Loucy (cell line): ENCODE measurements around the gene STMN3.
"Not testable (repeated sequence)": the region's sequence is repeated elsewhere in the genome, so short reads cannot be mapped to it uniquely, and the experiment has no call there.

Experiments
- H2AFZ ChIP-seq: fragments of 200-600 bp; sonication (generic); 2 replicates; pipeline ENCODE4 v1.6.0; 2016; ENCODE audit warnings: antibody characterized with exemption, mild to moderate bottlenecking, low read length, moderate library complexity
- H3F3A ChIP-seq: fragments of 200-600 bp; 2 replicates; pipeline ENCODE4 v1.6.0; 2016; ENCODE audit warnings: antibody characterized with exemption, low read depth, mild to moderate bottlenecking
- H3K27me3 ChIP-seq: fragments of 200-600 bp; sonication (generic); 2 replicates; pipeline ENCODE4 v1.6.1; 2014; ENCODE audit warnings: low read length, mild to moderate bottlenecking; ENCODE audit not compliant: insufficient read depth, poor library complexity, severe bottlenecking
- H3K36me3 ChIP-seq: fragments of 200-600 bp; sonication (generic); 2 replicates; pipeline ENCODE4 v1.6.1; 2016; ENCODE audit warnings: low read length; ENCODE audit not compliant: insufficient read depth
- H3K4me1 ChIP-seq: fragments of 200-600 bp; sonication (generic); 2 replicates; pipeline ENCODE4 v1.5.1; 2014; ENCODE audit warnings: low read length, mild to moderate bottlenecking; ENCODE audit not compliant: insufficient read depth, poor library complexity, severe bottlenecking
- H3K4me2 ChIP-seq: fragments of 200-600 bp; sonication (generic); 2 replicates; pipeline ENCODE4 v1.6.0; 2014; ENCODE audit warnings: antibody characterized with exemption, low read length, low read depth, mild to moderate bottlenecking; ENCODE audit not compliant: poor library complexity, severe bottlenecking
- H3K4me3 ChIP-seq: fragments of 200-600 bp; sonication (generic); 2 replicates; pipeline ENCODE4 v1.5.1; 2014; ENCODE audit warnings: low read length, mild to moderate bottlenecking, mixed read lengths; ENCODE audit not compliant: poor library complexity, severe bottlenecking
- H3K79me2 ChIP-seq: fragments of 200-600 bp; sonication (generic); 2 replicates; pipeline ENCODE4 v1.6.1; 2014; ENCODE audit warnings: low read length; ENCODE audit not compliant: insufficient read depth
- H3K9ac ChIP-seq: fragments of 200-600 bp; sonication (generic); 2 replicates; pipeline ENCODE4 v1.6.0; 2014; ENCODE audit warnings: mild to moderate bottlenecking, low read depth, low read length, moderate library complexity; ENCODE audit not compliant: poor library complexity, severe bottlenecking
- H3K9me2 ChIP-seq: fragments of 200-600 bp; sonication (generic); replicated peaks from 2 replicates; pipeline ENCODE4 v1.6.1; 2016; ENCODE audit warnings: low read depth, low read length, mixed read lengths
- H3K9me3 ChIP-seq: fragments of 200-600 bp; sonication (generic); 2 replicates; pipeline ENCODE4 v1.6.1; 2014; ENCODE audit warnings: mild to moderate bottlenecking, antibody characterized with exemption, low read length, low read depth; ENCODE audit not compliant: insufficient read depth
- H4K20me1 ChIP-seq: fragments of 200-600 bp; sonication (generic); 2 replicates; pipeline ENCODE4 v1.6.0; 2014; ENCODE audit warnings: antibody characterized with exemption, low read length, mild to moderate bottlenecking; ENCODE audit not compliant: insufficient read depth, poor library complexity, severe bottlenecking
- EZH2phosphoT487 ChIP-seq: fragments of 200-600 bp; IDR thresholded peaks from 2 replicates; pipeline ENCODE4 v1.6.1; 2018; ENCODE audit warnings: antibody characterized with exemption, mild to moderate bottlenecking, moderate library complexity, borderline replicate concordance
- TF ChIP-seq, protein P1 (sequence below): fragments of 200-600 bp; sonication (generic); conservative IDR thresholded peaks from 2 replicates; pipeline ENCODE4 v1.5.1; 2014; ENCODE audit warnings: mild to moderate bottlenecking, antibody characterized with exemption, low read length

Gene STMN3

DNA sequence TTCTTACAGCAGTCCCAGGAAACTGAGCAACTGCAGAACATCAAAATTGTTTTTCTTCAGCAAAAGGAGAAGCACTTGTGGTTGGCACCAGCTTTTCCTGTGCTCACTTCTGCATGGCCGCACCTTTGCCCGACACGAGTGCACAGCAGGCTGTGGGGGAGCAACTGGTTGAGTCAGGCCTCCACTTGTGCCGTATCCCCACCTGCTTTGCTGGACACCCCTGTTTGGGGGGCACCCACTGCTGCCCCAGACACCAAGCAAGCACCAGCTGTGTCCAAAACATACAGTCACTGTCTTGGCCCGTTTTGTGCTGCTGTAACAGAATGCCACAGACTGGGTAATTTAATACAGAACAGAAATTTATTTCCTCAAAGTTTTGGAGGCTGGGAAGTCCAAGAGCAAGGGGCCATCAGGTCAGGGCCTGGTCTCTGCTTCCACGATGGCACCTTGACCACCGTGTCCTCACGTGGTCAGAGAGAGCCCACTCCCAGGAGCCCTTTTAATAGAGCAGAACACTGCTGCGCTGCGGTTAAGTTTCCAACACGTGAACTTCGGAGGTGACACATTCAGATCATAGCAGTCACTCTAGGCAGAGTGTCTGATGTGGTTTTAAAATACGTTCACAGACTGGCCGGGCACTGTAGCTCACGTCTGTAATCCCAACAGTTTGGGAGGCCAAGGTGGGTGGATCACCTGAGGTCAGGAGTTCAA is 17.6 kb downstream of the STMN3 start:
- peak overlapping the region; percentile 58 for H3K4me3 ChIP-seq
- no peaks in the 10 kb centered on the region for H3K9me3 ChIP-seq
- no peaks in the 10 kb centered on the region for H4K20me1 ChIP-seq
- TF ChIP-seq, protein P1, sequence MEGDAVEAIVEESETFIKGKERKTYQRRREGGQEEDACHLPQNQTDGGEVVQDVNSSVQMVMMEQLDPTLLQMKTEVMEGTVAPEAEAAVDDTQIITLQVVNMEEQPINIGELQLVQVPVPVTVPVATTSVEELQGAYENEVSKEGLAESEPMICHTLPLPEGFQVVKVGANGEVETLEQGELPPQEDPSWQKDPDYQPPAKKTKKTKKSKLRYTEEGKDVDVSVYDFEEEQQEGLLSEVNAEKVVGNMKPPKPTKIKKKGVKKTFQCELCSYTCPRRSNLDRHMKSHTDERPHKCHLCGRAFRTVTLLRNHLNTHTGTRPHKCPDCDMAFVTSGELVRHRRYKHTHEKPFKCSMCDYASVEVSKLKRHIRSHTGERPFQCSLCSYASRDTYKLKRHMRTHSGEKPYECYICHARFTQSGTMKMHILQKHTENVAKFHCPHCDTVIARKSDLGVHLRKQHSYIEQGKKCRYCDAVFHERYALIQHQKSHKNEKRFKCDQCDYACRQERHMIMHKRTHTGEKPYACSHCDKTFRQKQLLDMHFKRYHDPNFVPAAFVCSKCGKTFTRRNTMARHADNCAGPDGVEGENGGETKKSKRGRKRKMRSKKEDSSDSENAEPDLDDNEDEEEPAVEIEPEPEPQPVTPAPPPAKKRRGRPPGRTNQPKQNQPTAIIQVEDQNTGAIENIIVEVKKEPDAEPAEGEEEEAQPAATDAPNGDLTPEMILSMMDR: no peak
- TF ChIP-seq EZH2phosphoT487: no peak
- no peaks in the 10 kb centered on the region for H3K79me2 ChIP-seq
- peaks cover 54% of the 10 kb centered on the region for H3K4me1 ChIP-seq
- H2AFZ ChIP-seq: no peak overlapping the region
- no peaks in the 10 kb centered on the region for H3K27me3 ChIP-seq
- H3K36me3 ChIP-seq: no peaks in the 10 kb centered on the region
- peaks cover 29% of the 10 kb centered on the region for H3F3A ChIP-seq
- H3K4me2 ChIP-seq: peak overlapping the region; percentile 76
- no peaks in the 10 kb centered on the region for H3K9me2 ChIP-seq
- H3K9ac ChIP-seq: peak overlapping the region; percentile 74

GRCh38 chr20:63633732-63634131 is 19.5 kb downstream of the STMN3 start:
- Histone ChIP-seq H3K27me3 (no peaks in the 10 kb centered on the region), H3K9me2 (no peaks in the 10 kb centered on the region), H3K9me3 (no peaks in the 10 kb centered on the region), H2AFZ (no peak overlapping the region), H3K79me2 (peaks cover 10% of the 10 kb centered on the region), H3K9ac (no peak overlapping the region), H3F3A (peaks cover 23% of the 10 kb centered on the region), H3K4me2 (no peak overlapping the region), H3K4me3 (no peak overlapping the region), H3K36me3 (no peaks in the 10 kb centered on the region), H3K4me1 (peaks cover 40% of the 10 kb centered on the region), H4K20me1 (no peaks in the 10 kb centered on the region)
- TF ChIP-seq, protein P1: no peak
- TF ChIP-seq EZH2phosphoT487: no peak

DNA sequence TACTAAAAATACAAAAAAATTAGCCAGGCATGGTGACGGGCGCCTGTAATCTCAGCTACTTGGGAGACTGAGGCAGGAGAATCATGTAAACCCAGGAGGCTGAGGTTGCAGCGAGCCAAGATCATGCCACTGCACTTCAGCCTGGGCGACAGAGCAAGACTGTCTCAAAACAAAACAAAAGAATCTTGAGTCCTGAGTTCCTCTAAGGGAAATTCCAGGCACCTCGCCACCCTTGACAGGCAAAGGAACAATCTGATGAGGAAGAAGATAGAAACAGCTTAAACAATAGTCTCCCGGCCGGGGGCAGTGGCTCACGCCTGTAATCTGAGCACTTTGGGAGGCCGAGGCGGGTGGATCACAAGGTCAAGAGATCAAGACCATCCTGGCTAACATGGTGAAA is 21.8 kb downstream of the STMN3 start:
- peaks cover 27% of the 10 kb centered on the region for H3K79me2 ChIP-seq
- not testable (repeated sequence) for H3K36me3 ChIP-seq, H3K9me2 ChIP-seq, H3K9me3 ChIP-seq, H3K27me3 ChIP-seq, H3K9ac ChIP-seq, H3K4me2 ChIP-seq, H2AFZ ChIP-seq, H3K4me3 ChIP-seq, H4K20me1 ChIP-seq
- peaks cover 27% of the 10 kb centered on the region for H3K4me1 ChIP-seq
- H3F3A ChIP-seq: peaks cover 15% of the 10 kb centered on the region

DNA sequence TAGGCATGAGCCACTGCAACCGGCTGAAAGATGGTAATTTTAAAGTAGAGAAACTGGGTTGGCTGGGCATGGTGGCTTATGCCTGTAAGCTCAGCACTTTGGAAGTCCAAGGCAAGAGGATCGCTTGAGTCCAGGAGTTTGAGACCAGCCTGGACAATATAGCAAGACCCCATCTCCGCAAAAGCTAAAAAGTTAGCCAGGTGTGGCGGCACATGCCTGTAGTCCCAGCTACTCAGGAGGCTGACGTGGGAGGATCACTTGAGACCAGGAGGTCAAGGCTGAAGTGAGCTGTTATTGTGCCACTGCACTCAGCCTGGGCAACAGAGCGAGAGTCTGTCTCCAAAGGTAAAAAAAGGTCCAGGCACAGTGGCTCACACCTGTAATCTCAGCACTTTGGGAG is 22.3 kb downstream of the STMN3 start:
- H3K79me2 ChIP-seq: peaks cover 32% of the 10 kb centered on the region
- H3K4me2 ChIP-seq, H2AFZ ChIP-seq, H3K9me3 ChIP-seq, H3K36me3 ChIP-seq, H3K4me3 ChIP-seq, H3K9me2 ChIP-seq, H4K20me1 ChIP-seq, H3K27me3 ChIP-seq, H3K9ac ChIP-seq: not testable (repeated sequence)
- H3K4me1 ChIP-seq: peaks cover 31% of the 10 kb centered on the region
- H3F3A ChIP-seq: peaks cover 15% of the 10 kb centered on the region
